DND-41 (cell line): ENCODE results near the gene TRIM10.

ENCODE experiments used
- ATAC-seq: fragments of 200-7000 bp; cut with Tn5 transposase; 3 replicates; pipeline ENCODE4 v1.9.1; 2021; ENCODE audit warnings: low read depth; ENCODE audit not compliant: insufficient read depth
- DNase-seq: peaks from one replicate; pipeline ENCODE4 v3.0.0-alpha.2; 2020
- H2AFZ ChIP-seq: 2 replicates; pipeline ENCODE4 v1.6.0; 2012; ENCODE audit warnings: low read depth, low read length
- H3K27ac ChIP-seq: 2 replicates; pipeline ENCODE4 v1.5.1; 2012; ENCODE audit warnings: low read length, inconsistent platforms
- H3K27me3 ChIP-seq: fragments of 200-600 bp; sonication (generic); 2 replicates; pipeline ENCODE4 v1.6.0; 2012; ENCODE audit warnings: low read length, mild to moderate bottlenecking, inconsistent platforms; ENCODE audit not compliant: insufficient read depth, poor library complexity
- H3K36me3 ChIP-seq: 2 replicates; pipeline ENCODE4 v1.5.1; 2012; ENCODE audit warnings: low read length, inconsistent platforms; ENCODE audit not compliant: insufficient read depth
- H3K4me1 ChIP-seq: 2 replicates; pipeline ENCODE4 v1.5.1; 2012; ENCODE audit warnings: mild to moderate bottlenecking, low read length; ENCODE audit not compliant: insufficient read depth
- H3K4me2 ChIP-seq: 2 replicates; pipeline ENCODE4 v1.6.0; 2012; ENCODE audit warnings: mild to moderate bottlenecking, moderate library complexity, low read length, inconsistent platforms; ENCODE audit not compliant: insufficient read depth
- H3K4me3 ChIP-seq, 2 experiments: fragments of 200-600 bp in 1 of 2; shearing (Covaris generic) in 1 of 2; 2 replicates each; pipeline ENCODE4 v1.5.1; 2012 to 2016; ENCODE audit warnings: inconsistent platforms in 2 of 2, low read length in 2 of 2, mild to moderate bottlenecking in 2 of 2, low read depth in 1 of 2, moderate library complexity in 1 of 2
- H3K79me2 ChIP-seq: 2 replicates; pipeline ENCODE4 v1.6.0; 2012; ENCODE audit warnings: low read length, inconsistent platforms; ENCODE audit not compliant: insufficient read depth
- H3K9ac ChIP-seq: 2 replicates; pipeline ENCODE4 v1.6.0; 2012; ENCODE audit warnings: low read depth, mild to moderate bottlenecking, inconsistent platforms, low read length, moderate library complexity
- H3K9me3 ChIP-seq: 2 replicates; pipeline ENCODE4 v1.5.1; 2012; ENCODE audit warnings: low read length, moderate library complexity, mild to moderate bottlenecking, inconsistent platforms; ENCODE audit not compliant: insufficient read depth, severe bottlenecking
- H4K20me1 ChIP-seq: 2 replicates; pipeline ENCODE4 v1.6.0; 2012; ENCODE audit warnings: low read length; ENCODE audit not compliant: insufficient read depth
- EZH2 ChIP-seq: IDR thresholded peaks from 3 replicates; pipeline ENCODE4 v1.6.1; 2012; ENCODE audit warnings: borderline replicate concordance, low read depth, mild to moderate bottlenecking, moderate library complexity, low read length, inconsistent platforms; ENCODE audit not compliant: severe bottlenecking
- TF ChIP-seq, protein P1 (sequence below): IDR thresholded peaks from 2 replicates; pipeline ENCODE4 v1.5.1; 2012; ENCODE audit warnings: borderline replicate concordance, low read length, moderate library complexity, mild to moderate bottlenecking; ENCODE audit not compliant: poor library complexity, severe bottlenecking; ENCODE audit errors: extremely low read depth

Gene TRIM10

DNA sequence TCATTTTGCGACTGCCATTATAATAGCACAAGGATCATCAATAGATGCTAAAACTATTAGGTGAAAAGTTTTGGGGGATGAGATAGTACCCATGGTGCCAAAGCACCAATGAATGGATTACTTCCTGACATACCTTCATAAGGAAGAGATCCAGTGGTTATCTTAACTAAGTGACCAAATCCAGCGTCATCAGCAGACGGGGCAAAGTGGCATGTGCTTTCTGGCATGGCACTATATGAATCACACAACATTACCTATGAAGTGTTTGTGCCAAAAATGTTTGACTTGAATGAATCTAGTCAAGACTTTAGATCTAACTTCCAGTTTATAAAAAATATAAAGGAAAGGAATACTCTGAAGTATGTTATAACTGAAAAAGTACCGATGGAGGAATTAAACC is 41.4 kb upstream of the TRIM10 start:
- H3K4me3 ChIP-seq, result no peak overlapping the region
- no peak for ATAC-seq
- H4K20me1 ChIP-seq, result peaks cover 65% of the 10 kb centered on the region
- H3K9ac ChIP-seq, result no peak overlapping the region
- no peak overlapping the region for H2AFZ ChIP-seq
- peaks cover 64% of the 10 kb centered on the region for H3K36me3 ChIP-seq
- no peak for DNase-seq
- TF ChIP-seq EZH2, result no peak
- no peak overlapping the region for H3K27ac ChIP-seq
- no peak overlapping the region for H3K4me2 ChIP-seq
- peaks cover 71% of the 10 kb centered on the region for H3K79me2 ChIP-seq
- H3K4me1 ChIP-seq, result no peaks in the 10 kb centered on the region
- H3K9me3 ChIP-seq, result no peaks in the 10 kb centered on the region
- H3K27me3 ChIP-seq, result no peaks in the 10 kb centered on the region

DNA sequence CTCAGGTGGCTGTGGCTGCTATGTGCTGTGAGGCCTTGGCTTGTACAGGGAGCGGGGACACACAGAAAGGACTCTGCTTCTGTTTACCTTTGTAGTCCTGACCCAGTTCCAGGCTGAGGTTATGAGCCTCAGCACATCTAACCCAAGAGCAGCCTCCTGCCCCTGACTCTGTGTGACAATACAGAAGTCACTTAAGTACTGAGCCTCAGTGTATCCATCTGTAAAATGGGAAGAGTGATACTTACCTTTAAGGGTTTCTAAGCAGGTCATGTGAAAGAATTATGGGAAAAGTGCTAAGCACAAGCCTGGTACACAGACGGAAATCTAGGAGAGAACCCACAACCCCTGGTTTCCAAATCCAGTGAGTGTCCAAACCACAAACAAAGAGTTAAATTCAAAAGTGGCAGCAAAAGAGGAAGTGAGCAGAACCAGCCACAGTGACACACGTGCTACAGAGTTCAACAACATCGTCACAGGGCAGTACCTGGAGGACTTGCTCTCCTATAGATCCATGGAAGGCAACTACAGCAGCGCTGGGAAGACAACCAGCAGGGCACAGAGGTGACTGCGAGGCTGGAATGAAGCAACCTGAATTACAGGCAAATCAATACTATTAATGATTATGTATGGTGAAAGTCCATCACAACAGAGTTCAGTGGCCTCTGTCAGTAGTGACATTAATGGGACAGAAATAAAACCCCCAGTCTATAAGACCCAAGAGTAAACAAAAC is 39.7 kb upstream of the TRIM10 start:
- no peak overlapping the region for H3K9ac ChIP-seq
- H3K27ac ChIP-seq, result no peak overlapping the region
- H3K79me2 ChIP-seq, result peaks cover 55% of the 10 kb centered on the region
- H2AFZ ChIP-seq, result no peak overlapping the region
- peaks cover 49% of the 10 kb centered on the region; the same call in 1 of the 2 replicates for H4K20me1 ChIP-seq
- peaks cover 72% of the 10 kb centered on the region for H3K36me3 ChIP-seq
- no peaks in the 10 kb centered on the region for H3K27me3 ChIP-seq
- no peak overlapping the region for H3K4me3 ChIP-seq
- H3K4me2 ChIP-seq, result no peak overlapping the region
- ATAC-seq (no peak), DNase-seq (no peak)
- H3K4me1 ChIP-seq, result no peaks in the 10 kb centered on the region
- no peaks in the 10 kb centered on the region for H3K9me3 ChIP-seq
- no peak for TF ChIP-seq EZH2
- TF ChIP-seq, protein P1, sequence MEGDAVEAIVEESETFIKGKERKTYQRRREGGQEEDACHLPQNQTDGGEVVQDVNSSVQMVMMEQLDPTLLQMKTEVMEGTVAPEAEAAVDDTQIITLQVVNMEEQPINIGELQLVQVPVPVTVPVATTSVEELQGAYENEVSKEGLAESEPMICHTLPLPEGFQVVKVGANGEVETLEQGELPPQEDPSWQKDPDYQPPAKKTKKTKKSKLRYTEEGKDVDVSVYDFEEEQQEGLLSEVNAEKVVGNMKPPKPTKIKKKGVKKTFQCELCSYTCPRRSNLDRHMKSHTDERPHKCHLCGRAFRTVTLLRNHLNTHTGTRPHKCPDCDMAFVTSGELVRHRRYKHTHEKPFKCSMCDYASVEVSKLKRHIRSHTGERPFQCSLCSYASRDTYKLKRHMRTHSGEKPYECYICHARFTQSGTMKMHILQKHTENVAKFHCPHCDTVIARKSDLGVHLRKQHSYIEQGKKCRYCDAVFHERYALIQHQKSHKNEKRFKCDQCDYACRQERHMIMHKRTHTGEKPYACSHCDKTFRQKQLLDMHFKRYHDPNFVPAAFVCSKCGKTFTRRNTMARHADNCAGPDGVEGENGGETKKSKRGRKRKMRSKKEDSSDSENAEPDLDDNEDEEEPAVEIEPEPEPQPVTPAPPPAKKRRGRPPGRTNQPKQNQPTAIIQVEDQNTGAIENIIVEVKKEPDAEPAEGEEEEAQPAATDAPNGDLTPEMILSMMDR, result no peak

DNA sequence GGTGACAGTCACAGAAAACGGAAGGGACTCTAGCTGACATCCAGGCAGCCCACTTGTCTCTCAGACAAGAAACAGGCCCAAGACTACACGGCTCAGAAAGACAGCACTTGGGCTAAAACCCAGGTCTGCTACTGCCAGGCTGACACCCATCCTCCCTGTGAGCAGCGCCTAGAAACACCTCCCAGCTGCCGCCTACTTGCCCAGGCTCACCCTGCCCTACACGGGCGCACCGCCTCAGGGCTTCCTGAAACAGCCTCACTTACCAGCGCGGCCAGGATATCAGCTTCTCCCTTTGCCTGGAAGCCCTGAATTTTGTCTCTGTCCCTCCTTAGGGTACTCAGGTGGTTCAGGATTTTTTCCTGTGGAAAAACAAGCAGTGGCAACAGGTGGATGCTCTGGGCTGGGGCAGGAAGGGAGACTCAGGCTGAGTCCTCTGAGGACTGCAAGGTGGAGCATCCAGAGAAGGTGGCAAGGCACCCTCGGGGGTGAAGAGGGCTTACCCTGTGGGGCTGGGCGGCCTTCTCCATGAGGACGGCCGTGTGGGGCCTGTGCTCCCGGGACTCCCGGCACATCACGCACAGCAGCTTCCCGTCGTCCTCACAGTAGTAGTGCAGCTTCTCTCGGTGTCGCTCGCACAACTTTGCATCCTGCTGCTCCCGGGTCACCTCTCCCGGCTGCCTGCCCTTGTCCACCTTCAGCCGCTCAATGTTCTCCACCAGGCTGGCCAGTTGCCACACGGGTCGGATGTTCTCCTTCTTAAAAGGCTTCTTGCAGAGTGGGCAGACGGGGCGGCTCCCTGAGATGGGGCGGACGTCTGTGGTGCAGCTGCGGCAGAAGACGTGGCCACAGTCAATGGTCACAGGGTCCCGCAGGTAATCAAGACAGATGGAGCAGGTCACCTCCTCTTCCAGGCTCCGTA is 37.4 kb upstream of the TRIM10 start:
- H3K9ac ChIP-seq, result no peak overlapping the region
- H4K20me1 ChIP-seq, result peaks cover 44% of the 10 kb centered on the region
- H3K4me3 ChIP-seq, result no peak overlapping the region
- no peak overlapping the region for H3K27ac ChIP-seq
- no peaks in the 10 kb centered on the region for H3K4me1 ChIP-seq
- H3K9me3 ChIP-seq, result no peaks in the 10 kb centered on the region
- H3K79me2 ChIP-seq, result peaks cover 33% of the 10 kb centered on the region
- H2AFZ ChIP-seq, result no peak overlapping the region
- ATAC-seq (no peak), DNase-seq (no peak)
- TF ChIP-seq, protein P1, result no peak
- TF ChIP-seq EZH2, result no peak
- H3K27me3 ChIP-seq, result no peaks in the 10 kb centered on the region
- H3K36me3 ChIP-seq, result peaks cover 85% of the 10 kb centered on the region
- H3K4me2 ChIP-seq, result no peak overlapping the region

DNA sequence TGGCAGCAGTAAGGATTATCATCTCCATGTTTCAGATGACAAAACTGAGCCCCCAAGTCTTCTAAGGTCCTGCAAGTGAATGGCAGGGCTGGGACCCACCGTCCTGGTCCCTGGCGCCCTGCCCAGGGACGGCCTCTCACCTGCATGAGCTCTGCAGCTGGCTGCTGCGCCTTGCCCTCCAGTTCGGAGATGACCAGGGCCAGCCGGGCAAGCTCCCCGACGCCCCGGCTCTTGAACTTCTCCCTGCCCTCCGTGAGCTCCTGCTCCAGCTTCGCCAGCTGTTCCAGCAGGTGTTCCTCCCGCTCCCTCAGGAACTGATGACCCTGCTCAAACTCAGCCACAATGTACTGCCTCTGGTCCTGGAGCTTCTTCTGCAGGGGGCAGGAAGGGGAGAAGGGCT is 35.4 kb upstream of the TRIM10 start:
- Histone ChIP-seq H3K27me3 (no peaks in the 10 kb centered on the region), H4K20me1 (peaks cover 35% of the 10 kb centered on the region), H3K4me3 (no peak overlapping the region), H2AFZ (no peak overlapping the region), H3K36me3 (peaks cover 87% of the 10 kb centered on the region), H3K9ac (no peak overlapping the region), H3K4me2 (no peak overlapping the region), H3K27ac (no peak overlapping the region), H3K9me3 (no peaks in the 10 kb centered on the region), H3K4me1 (no peaks in the 10 kb centered on the region), H3K79me2 (peaks cover 17% of the 10 kb centered on the region)
- DNase-seq (no peak), ATAC-seq (no peak)
- TF ChIP-seq, protein P1, result no peak
- no peak for TF ChIP-seq EZH2
